K562 (cell line): ENCODE measurements around the gene MARK3. TPM values are rescaled to one million over a fixed set of nuclear protein-coding genes. Genes with fewer than 3 reads are reported as not detected.

ENCODE experiments used
- ATAC-seq: fragments of 200-7000 bp; cut with Tn5 transposase; 3 replicates; pipeline ENCODE4 v1.9.1; 2020; ENCODE audit warnings: moderate library complexity
- BruUV-seq: library from RNA; stranded (reverse); fragments of 400-500 nt; replicated peaks from 2 replicates; lab custom pipeline; 2021; lab: Mats Ljungman, UMichigan
- CTCF ChIA-PET: fragments of 300-600 bp; formaldehyde crosslinking; extraction: SDS; loops from one replicate; lab custom pipeline; 2021; ENCODE audit warnings: low intra/inter-chr PET ratio; lab: Yijun Ruan, JAX
- POLR2A ChIA-PET: fragments of 300-600, 350-650 bp; sonication (Branson Sonifier 250); formaldehyde crosslinking; extraction: SDS; loops from one replicate; lab custom pipeline; 2021; ENCODE audit warnings: antibody characterized with exemption, inconsistent platforms; lab: Yijun Ruan, JAX
- DNase-seq, 4 experiments: peaks; one replicate each; pipeline versions ENCODE4 v3.0.0 to v3.0.0-alpha.2; 2011 to 2018; ENCODE audit warnings: low spot score in 3 of 4, mixed read lengths in 3 of 4; ENCODE audit errors: extremely low read depth in 1 of 4
- FAIRE-seq: peaks from 2 replicates; lab custom pipeline; 2011; peaks lifted over from hg19 to GRCh38; lab: Jason Lieb, UNC
- H2AFZ ChIP-seq: 2 replicates; pipeline ENCODE4 v1.6.0; 2011; ENCODE audit warnings: low read depth, low read length, control low read depth, inconsistent platforms
- H3K27ac ChIP-seq: fragments of 200-600 bp; 3 replicates; pipeline ENCODE4 v1.8.0; 2011; ENCODE audit warnings: low read depth, mild to moderate bottlenecking, control low read depth, inconsistent platforms, low read length, moderate library complexity, mixed read lengths; ENCODE audit errors: extremely low read depth
- H3K27me3 ChIP-seq, 2 experiments: fragments of 300-600 bp in 1 of 2; 2 replicates in 1 of 2; 3 replicates in 1 of 2; pipeline versions ENCODE4 v1.6.0 to v1.8.0; 2011; ENCODE audit warnings: inconsistent platforms in 2 of 2, low read length in 2 of 2, mild to moderate bottlenecking in 1 of 2, mixed read lengths in 1 of 2, moderate library complexity in 1 of 2; ENCODE audit not compliant: control insufficient read depth in 2 of 2, insufficient read depth in 2 of 2
- H3K36me3 ChIP-seq: fragments of 300-600 bp; 3 replicates; pipeline ENCODE4 v1.8.0; 2011; ENCODE audit warnings: mild to moderate bottlenecking, low read length, inconsistent platforms; ENCODE audit not compliant: control insufficient read depth, insufficient read depth
- H3K4me1 ChIP-seq, 2 experiments: fragments of 200-600 bp in 1 of 2; replicated peaks in 1 of 2; 2 replicates in 1 of 2; 3 replicates in 1 of 2; pipeline versions ENCODE4 v1.5.1 to v1.8.0; 2011; ENCODE audit warnings: inconsistent platforms in 2 of 2, low read length in 2 of 2, mild to moderate bottlenecking in 1 of 2, mixed read lengths in 1 of 2, moderate library complexity in 1 of 2; ENCODE audit not compliant: control insufficient read depth in 2 of 2, insufficient read depth in 2 of 2
- H3K4me2 ChIP-seq: 2 replicates; pipeline ENCODE4 v1.6.1; 2011; ENCODE audit warnings: low read length, control low read depth, inconsistent platforms, mixed read lengths; ENCODE audit not compliant: insufficient read depth
- H3K4me3 ChIP-seq: fragments of 200-600 bp; sonication (generic), shearing (Covaris generic); 2 replicates; pipeline ENCODE4 v1.5.1; 2016; ENCODE audit warnings: control low read depth, inconsistent platforms
- H3K79me2 ChIP-seq: fragments of 200-600 bp; 3 replicates; pipeline ENCODE4 v1.8.0; 2011; ENCODE audit warnings: low read length, inconsistent platforms; ENCODE audit not compliant: control insufficient read depth, insufficient read depth
- H3K9ac ChIP-seq, 2 experiments: 2 replicates each; pipeline versions ENCODE4 v1.6.0 to v1.6.1; 2011; ENCODE audit warnings: low read depth in 2 of 2, low read length in 2 of 2, control low read depth in 1 of 2, inconsistent platforms in 1 of 2, mild to moderate bottlenecking in 1 of 2, mixed read lengths in 1 of 2; ENCODE audit not compliant: insufficient read depth in 1 of 2
- H3K9me1 ChIP-seq: one replicate; pipeline ENCODE4 v1.6.0; 2011; ENCODE audit warnings: inconsistent platforms, mild to moderate bottlenecking, low read length, moderate library complexity; ENCODE audit not compliant: control insufficient read depth, insufficient read depth
- H3K9me3 ChIP-seq: replicated peaks from 2 replicates; pipeline ENCODE4 v1.5.1; 2011; ENCODE audit warnings: low read depth, low read length, inconsistent platforms; ENCODE audit not compliant: control insufficient read depth, insufficient read depth
- H4K20me1 ChIP-seq: replicated peaks from 2 replicates; pipeline ENCODE4 v1.6.1; 2011; ENCODE audit warnings: low read length, inconsistent platforms, mixed read lengths; ENCODE audit not compliant: control insufficient read depth, insufficient read depth
- KAT2B ChIP-seq: IDR thresholded peaks from one replicate; pipeline ENCODE4 v1.6.1; 2012; ENCODE audit warnings: low read depth, mild to moderate bottlenecking, control low read depth, inconsistent platforms, low read length, moderate library complexity
- MNT ChIP-seq, 2 experiments: fragments of 450-650 bp; conservative IDR thresholded peaks; 2 replicates each; pipeline ENCODE4 v1.6.1; 2017; ENCODE audit warnings: mild to moderate bottlenecking in 2 of 2, moderate library complexity in 2 of 2
- NRF1 ChIP-seq, 2 experiments: fragments of 450-650 bp; IDR thresholded peaks in 1 of 2; conservative IDR thresholded peaks in 1 of 2; 2 replicates each; pipeline ENCODE4 v1.6.1; 2014; ENCODE audit warnings: mild to moderate bottlenecking in 2 of 2
- RREB1 ChIP-seq: fragments of 250-450 bp; sonication (Bioruptor Pico); IDR thresholded peaks from 2 replicates; pipeline ENCODE4 v1.4.0; 2020
- SMARCA5 ChIP-seq: fragments of 450-650 bp; IDR thresholded peaks from 2 replicates; pipeline ENCODE4 v1.6.1; 2016
- TCF3 ChIP-seq: sonication (generic); formaldehyde crosslinking; IDR thresholded peaks from 2 replicates; pipeline ENCODE4 v1.4.0; 2020; ENCODE audit warnings: mild to moderate bottlenecking, missing genetic modification reagents
- ZBTB1 ChIP-seq: sonication (generic); formaldehyde crosslinking; IDR thresholded peaks from 2 replicates; pipeline ENCODE4 v1.8.1; 2023; ENCODE audit warnings: missing genetic modification reagents, low read depth, mild to moderate bottlenecking, borderline replicate concordance
- WGBS: fragments of 100-300 bp; shearing (Covaris generic); methylation state at CpG from one replicate; pipeline ENCODE4 v1.1.6; 2016; ENCODE audit warnings: low coverage, mixed read lengths; ENCODE audit not compliant: insufficient coverage; ENCODE audit errors: missing lambda C conversion rate; 5-methylcytosine and 5-hydroxymethylcytosine counted together
- in situ Hi-C: fragments of 300-500 bp; cut with MboI; formaldehyde crosslinking; loops from 4 replicates; pipeline ENCODE4 v1.15.0; 2018; ENCODE audit warnings: inconsistent platforms, mixed read lengths
- intact Hi-C: fragments of 100-400 bp; cut with micrococcal nuclease; formaldehyde crosslinking; loops from 2 replicates; pipeline ENCODE4 v1.14.2; 2022
- polyA plus RNA-seq, 8 experiments: library from polyadenylated mRNA; depleted of rRNA in 4 of 8; stranded (reverse) in 5 of 8; unstranded in 3 of 8; fragments of >200 nt; fragmentation: Nextera tagmentation in 2 of 8; fragmentation: Illumina TruSeq in 1 of 8; extraction: Ambion mirVana in 2 of 8; extraction: Trizol in 1 of 8; gene quantifications; 2 replicates each; pipeline versions ENCODE4 v1.2.1 to v1.2.3, GENCODE V29; 2011 to 2014; ENCODE audit warnings: inconsistent platforms in 1 of 8, missing spikeins in 1 of 8
- total RNA-seq, 7 experiments: library from RNA; depleted of rRNA in 6 of 7; stranded (reverse); fragments of >200 nt in 6 of 7; fragmentation: Illumina TruSeq in 2 of 7; extraction: Trizol in 2 of 7; gene quantifications; 2 replicates each; pipeline versions ENCODE4 v1.2.1 to v1.2.3, GENCODE V29; 2011 to 2021; ENCODE audit warnings: low replicate concordance in 1 of 7

MARK3 gene
- total and polyA plus RNA-seq, 9 of the 15 experiments (the other 6 are each of a cell fraction or from before 2014, with no cell fraction given) = 10.1 to 68.7 (median 56.3) TPM

- TF ChIP-seq NRF1 (conservative IDR thresholded peaks at IDR 0.05 in 1 of 2, IDR thresholded peaks at IDR 0.05 in 1 of 2) (peak; percentile 47 to 58), KAT2B (no peak)
- Histone ChIP-seq H3K4me1 (peaks cover 27 to 31% of the 10 kb centered on the region in 2 experiments; a peak in 4 of 5 replicates), H3K9me1 (no peaks in the 10 kb centered on the region), H3K79me2 (no peaks in the 10 kb centered on the region), H3K4me3 (no peak overlapping the region), H3K36me3 (no peaks in the 10 kb centered on the region), H4K20me1 (no peaks in the 10 kb centered on the region), H2AFZ (peak overlapping the region; percentile 55), H3K27ac (no peak overlapping the region), H3K9ac (0 out of 4 replicates have a peak overlapping the region, but pooled peaks of 1 of the 2 experiments have one; percentile 58), H3K27me3 (no peaks in the 10 kb centered on the region), H3K4me2 (no peak overlapping the region), H3K9me3 (no peaks in the 10 kb centered on the region)
- in situ Hi-C loops = no loop called here
- ATAC-seq (no peak), FAIRE-seq (no peak), DNase-seq (no peak)
- intact Hi-C loops = no loop called here
- no TSS peak for BruUV-seq
- CTCF ChIA-PET = no interaction called here
- 43% methylated on average over 8 of the region's 11 CpGs for WGBS
- POLR2A ChIA-PET = no interaction called here
These were observed 11.1 kb upstream of the MARK3 start for GRCh38 chr14:103374121-103374520.

GRCh38 chr14:103377522-103378037 is 7.6 kb upstream of the MARK3 start:
- no peaks in the 10 kb centered on the region for H3K27me3 ChIP-seq
- H3K36me3 ChIP-seq = no peaks in the 10 kb centered on the region
- in situ Hi-C loops = no loop called here
- peak overlapping the region; percentile 20; the same call in 1 of the 2 replicates for H2AFZ ChIP-seq
- no peak for FAIRE-seq
- WGBS = 20% methylated on average over 2 of the region's 2 CpGs
- peak overlapping the region; percentile 64 for H3K4me2 ChIP-seq
- intact Hi-C loops = no loop called here
- peak; percentile 10 for ATAC-seq
- no peaks in the 10 kb centered on the region for H3K9me3 ChIP-seq
- no peaks in the 10 kb centered on the region for H3K79me2 ChIP-seq
- H3K9me1 ChIP-seq = no peaks in the 10 kb centered on the region
- H3K27ac ChIP-seq = peak overlapping the region; percentile 69
- H3K4me1 ChIP-seq = peaks cover 29 to 30% of the 10 kb centered on the region in 2 experiments; a peak in 4 of 5 replicates
- peak overlapping the region in 1 of 2 experiments; percentile 24; a peak in 1 of 4 replicates for H3K9ac ChIP-seq
- CTCF ChIA-PET = no interaction called here
- POLR2A ChIA-PET = interaction anchor here (1.0 to 2.7 kb wide), 7 partner anchors 10 to 43 kb away, joined by 3 to 21 read pairs (median 13); partner anchors contain the start of gene EIF5
- no peaks in the 10 kb centered on the region for H4K20me1 ChIP-seq
- DNase-seq = peak in 1 of 4 experiments; percentile 24
- no TSS peak for BruUV-seq
- no peak overlapping the region for H3K4me3 ChIP-seq
- TF ChIP-seq TCF3 (no peak), RREB1 (CRISPR knock-in tag) (no peak), MNT (conservative IDR thresholded peaks at IDR 0.05) (no peak), ZBTB1 (CRISPR knock-in tag) (no peak), SMARCA5 (peak; percentile 18; the same call in 1 of the 2 replicates)
